Measurements from ENCODE around the gene ZNHIT2. TPM values are rescaled to one million over a fixed set of nuclear protein-coding genes. Genes with fewer than 3 reads are reported as not detected.

ZNHIT2 gene
- total and polyA plus RNA-seq, 10 of the 15 experiments (the other 5 are each of a cell fraction or from before 2014, with no cell fraction given): 0.24 to 20.4 (median 15.5) TPM; not detected in 1

- TF ChIP-seq IKZF1 (conservative IDR thresholded peaks at IDR 0.05) (no peak), LARP7 (IDR thresholded peaks at IDR 0.05) (no peak), MXI1 (IDR thresholded peaks at IDR 0.05; ENCODE audit: low read depth, low read length) (no peak), EZH2 (IDR thresholded peaks at IDR 0.05; ENCODE audit: borderline replicate concordance, control insufficient read depth, low read depth, low read length) (no peak), NR2C1 (IDR thresholded peaks at IDR 0.05) (peak; percentile 33; the same call in 1 of the 2 replicates), TCF3 (IDR thresholded peaks at IDR 0.05; ENCODE audit: borderline replicate concordance, insufficient read depth, low read depth, low read length) (no peak), SMAD5 (IDR thresholded peaks at IDR 0.05; ENCODE audit: low read depth) (no peak), GATAD2B (conservative IDR thresholded peaks at IDR 0.05; ENCODE audit: low read depth) (no peak), CTCF (IDR thresholded peaks at IDR 0.05 in 2 of 3, conservative IDR thresholded peaks at IDR 0.05 in 1 of 3; ENCODE audit: control insufficient read depth in 2 of 3, extremely low read depth in 1 of 3, insufficient read depth in 1 of 3, low read depth in 3 of 3, low read length in 3 of 3) (0 out of 6 replicates have a peak, but pooled peaks of 1 of the 3 experiments have one; percentile 1), MAX (IDR thresholded peaks at IDR 0.05; ENCODE audit: low read depth, low read length) (0 out of 2 replicates have a peak, but pooled peaks have one; percentile 4)
Observed at GRCh38 chr11:65121447-65121864, 4.0 kb upstream of the ZNHIT2 start (continued).

GRCh38 chr11:65120831-65121230, 3.3 kb upstream of the ZNHIT2 start:
- no peak for DNase-seq (ENCODE audit: low read depth, low spot score)
- Histone ChIP-seq H3K9me3 (replicated peaks; ENCODE audit: control insufficient read depth, insufficient read depth, low read length) (no peaks in the 10 kb centered on the region), H3K27me3 (replicated peaks in 1 of 2; ENCODE audit: control insufficient read depth in 2 of 2, insufficient read depth in 2 of 2, low read length in 1 of 2) (no peaks in the 10 kb centered on the region), H2AFZ (ENCODE audit: control insufficient read depth, low read depth, low read length) (no peak overlapping the region), H3K27ac (ENCODE audit: control insufficient read depth, insufficient read depth) (peak overlapping the region; percentile 80), H4K20me1 (ENCODE audit: control insufficient read depth, insufficient read depth) (no peaks in the 10 kb centered on the region), H3K4me3 (peak overlapping the region; percentile 85), H3K4me2 (ENCODE audit: control insufficient read depth, insufficient read depth) (peak overlapping the region; percentile 79), H3K4me1 (ENCODE audit: control insufficient read depth, insufficient read depth, low read length) (peaks cover 25% of the 10 kb centered on the region), H3K79me2 (ENCODE audit: control insufficient read depth, insufficient read depth, low read length) (peaks cover 55% of the 10 kb centered on the region), H3K9ac (ENCODE audit: control insufficient read depth, insufficient read depth, low read length) (peak overlapping the region; percentile 97), H3K36me3 (ENCODE audit: control insufficient read depth in 2 of 2, insufficient read depth in 2 of 2, low read length in 1 of 2) (peaks cover 12 to 33% of the 10 kb centered on the region in 2 experiments)
- 35% methylated on average over 3 of the region's 3 CpGs for WGBS (ENCODE audit: insufficient coverage, insufficient replicate concordance, low lambda C conversion rate, missing lambda C conversion rate)
- intact Hi-C loops (cut with micrococcal nuclease; ENCODE audit: unreplicated experiment): no loop called here
- no TSS peak for BruUV-seq (replicated peaks)
- ChIA-PET RAD21 (ENCODE audit: unreplicated experiment) (interaction anchor here (1.8 to 3.3 kb wide), 3 partner anchors 60 to 272 kb away, joined by 8 to 34 read pairs (median 13); partner anchors contain the start of gene CAPN1), SMC1A (ENCODE audit: uncharacterized antibody, unreplicated experiment) (interaction anchor here (0.8 to 3.5 kb wide), 7 partner anchors 10 to 273 kb away, joined by 3 to 15 read pairs (median 6); partner anchors contain the start of genes CAPN1, SNX15, SYVN1 and TM7SF2), CTCF (interaction anchor here (0.9 to 3.1 kb wide), 13 partner anchors 9 to 333 kb away, joined by 3 to 40 read pairs (median 13); partner anchors contain the start of genes ARL2, CAPN1, CDC42BPG and SYVN1), POLR2A (interaction anchor here (0.7 to 3.1 kb wide), 10 partner anchors 9 to 273 kb away, joined by 3 to 31 read pairs (median 6); partner anchors contain the start of genes SYVN1 and TM7SF2)
- in situ Hi-C loops (cut with MboI): no loop called here
- TF ChIP-seq ZNF592 (IDR thresholded peaks at IDR 0.05) (no peak), ATF3 (IDR thresholded peaks at IDR 0.05; ENCODE audit: borderline replicate concordance, extremely low read depth, low read depth, low read length) (no peak), GABPA (IDR thresholded peaks at IDR 0.05; ENCODE audit: low read depth) (no peak)
- no peak for FAIRE-seq
- ATAC-seq: no peak

Measured in GM12878 (cell line).